SJCRH30 (cell line): Measurements from ENCODE around the gene WNK4. TPM values are rescaled to one million over a fixed set of nuclear protein-coding genes. Genes with fewer than 3 reads are reported as not detected.
"Not testable (repeated sequence)": the region's sequence is repeated elsewhere in the genome, so short reads cannot be mapped to it uniquely, and the experiment has no call there.

Experiments used
- DNase-seq, 2 experiments: peaks; one replicate each; pipeline ENCODE4 v3.0.0-alpha.2; 2015 to 2020
- H3K27ac ChIP-seq: fragments of 250-450 bp; sonication (Bioruptor Pico); 2 replicates; pipeline ENCODE4 v1.5.1; 2020; ENCODE audit warnings: mild to moderate bottlenecking, moderate library complexity
- H3K27me3 ChIP-seq: fragments of 250-450 bp; sonication (Bioruptor Pico); 2 replicates; pipeline ENCODE4 v1.5.1; 2020; ENCODE audit warnings: mild to moderate bottlenecking, moderate library complexity
- H3K36me3 ChIP-seq: fragments of 250-450 bp; sonication (Bioruptor Pico); 2 replicates; pipeline ENCODE4 v1.5.1; 2020; ENCODE audit warnings: mild to moderate bottlenecking, moderate library complexity
- H3K4me1 ChIP-seq: fragments of 250-450 bp; sonication (Bioruptor Pico); 2 replicates; pipeline ENCODE4 v1.5.1; 2020; ENCODE audit warnings: mild to moderate bottlenecking, moderate library complexity
- H3K4me3 ChIP-seq: fragments of 250-450 bp; sonication (Bioruptor Pico); 2 replicates; pipeline ENCODE4 v1.5.1; 2020; ENCODE audit warnings: mild to moderate bottlenecking, moderate library complexity
- H3K9me3 ChIP-seq: fragments of 250-450 bp; sonication (Bioruptor Pico); replicated peaks from 2 replicates; pipeline ENCODE4 v1.5.1; 2020; ENCODE audit warnings: mild to moderate bottlenecking, moderate library complexity
- total RNA-seq: library from RNA; depleted of rRNA; stranded (reverse); fragments of >200 nt; shearing (Covaris generic); gene quantifications from 2 replicates; pipeline ENCODE4 v1.2.3, GENCODE V29; 2014; rRNA removed

WNK4 gene
- 0.18 and 0.32 TPM in 2 replicates for total RNA-seq

DNA sequence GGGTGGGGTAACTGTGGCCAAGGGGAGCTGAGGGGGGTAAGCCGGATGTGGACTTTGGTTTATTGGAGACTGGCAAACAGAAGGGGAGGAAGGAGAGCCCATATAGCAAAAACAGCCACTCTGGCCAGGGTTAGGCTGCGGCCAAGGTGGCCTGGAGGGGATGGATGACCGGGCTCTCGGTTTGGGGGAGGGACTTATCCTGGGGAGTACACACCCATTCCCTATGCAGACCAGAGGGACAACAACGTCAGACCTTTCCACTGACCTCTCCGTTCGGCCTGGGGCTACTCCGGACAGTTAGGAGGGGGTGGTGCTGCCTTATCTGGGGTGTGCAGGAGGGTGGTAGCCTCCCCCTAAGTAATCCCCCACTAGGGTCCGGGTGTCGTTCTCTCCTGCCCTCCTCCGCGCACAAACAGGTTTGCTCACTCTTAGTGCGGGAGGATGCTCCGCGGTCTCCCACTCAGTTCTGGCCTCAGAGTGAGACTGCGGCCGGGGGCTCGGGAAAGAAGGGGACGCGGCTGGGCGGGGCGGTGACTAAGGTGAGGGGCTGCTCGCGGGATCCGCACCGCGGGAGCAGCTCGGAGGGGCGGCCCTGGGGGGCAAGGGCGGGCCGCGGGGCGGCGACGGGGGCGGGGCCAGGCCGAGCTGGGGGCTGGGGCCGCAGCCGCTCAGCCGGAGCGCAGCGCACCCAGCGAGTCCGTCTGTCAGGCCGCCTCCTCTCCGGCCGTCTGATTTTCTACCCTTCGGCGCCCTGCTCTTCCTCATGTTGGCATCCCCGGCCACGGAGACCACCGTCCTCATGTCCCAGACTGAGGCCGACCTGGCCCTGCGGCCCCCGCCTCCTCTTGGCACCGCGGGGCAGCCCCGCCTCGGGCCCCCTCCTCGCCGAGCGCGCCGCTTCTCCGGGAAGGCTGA is at the start of gene WNK4:
Gene WNK4, plus strand, starts transcription at position 675 of the 915 bp plus-strand sequence. Its CDS starts 89 bp downstream, at position 764.
- Histone ChIP-seq H3K4me3 (no peak within 1 kb of the TSS), H3K4me1 (no peaks in the 10 kb centered on the region), H3K27me3 (no peaks in the 10 kb centered on the region), H3K9me3 (no peaks in the 10 kb centered on the region), H3K27ac (no peak within 1 kb of the TSS), H3K36me3 (peaks cover 13% of the 10 kb centered on the region)
- DNase-seq: no peak

DNA sequence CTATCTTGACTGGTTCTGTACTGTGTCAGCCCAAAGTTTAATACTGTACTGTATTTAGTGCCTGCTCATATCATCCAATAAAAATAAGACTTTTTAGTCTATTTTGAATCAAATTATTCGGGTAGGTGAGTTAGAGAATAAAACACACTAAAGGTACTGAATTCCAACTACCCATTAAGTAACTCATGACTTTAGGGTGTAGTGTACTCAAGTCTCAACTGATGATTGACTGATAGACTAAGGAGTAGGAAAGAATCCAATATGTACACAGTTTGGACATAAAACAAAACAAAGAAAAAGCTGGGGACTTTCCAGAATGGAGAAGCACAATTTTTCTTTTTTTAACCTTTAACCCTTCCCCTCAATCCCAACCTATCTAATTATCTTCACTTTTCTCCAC is 39.7 kb upstream of the WNK4 start:
- no peaks in the 10 kb centered on the region for H3K36me3 ChIP-seq
- DNase-seq: no peak
- H3K4me3 ChIP-seq: no peak overlapping the region
- no peaks in the 10 kb centered on the region for H3K27me3 ChIP-seq
- peaks cover 4% of the 10 kb centered on the region; the same call in 1 of the 2 replicates for H3K4me1 ChIP-seq
- H3K9me3 ChIP-seq: no peaks in the 10 kb centered on the region
- no peak overlapping the region for H3K27ac ChIP-seq

GRCh38 chr17:42742916-42743315 is 37.5 kb upstream of the WNK4 start:
- not testable (repeated sequence) for H3K36me3 ChIP-seq, H3K4me3 ChIP-seq, H3K27me3 ChIP-seq

DNA sequence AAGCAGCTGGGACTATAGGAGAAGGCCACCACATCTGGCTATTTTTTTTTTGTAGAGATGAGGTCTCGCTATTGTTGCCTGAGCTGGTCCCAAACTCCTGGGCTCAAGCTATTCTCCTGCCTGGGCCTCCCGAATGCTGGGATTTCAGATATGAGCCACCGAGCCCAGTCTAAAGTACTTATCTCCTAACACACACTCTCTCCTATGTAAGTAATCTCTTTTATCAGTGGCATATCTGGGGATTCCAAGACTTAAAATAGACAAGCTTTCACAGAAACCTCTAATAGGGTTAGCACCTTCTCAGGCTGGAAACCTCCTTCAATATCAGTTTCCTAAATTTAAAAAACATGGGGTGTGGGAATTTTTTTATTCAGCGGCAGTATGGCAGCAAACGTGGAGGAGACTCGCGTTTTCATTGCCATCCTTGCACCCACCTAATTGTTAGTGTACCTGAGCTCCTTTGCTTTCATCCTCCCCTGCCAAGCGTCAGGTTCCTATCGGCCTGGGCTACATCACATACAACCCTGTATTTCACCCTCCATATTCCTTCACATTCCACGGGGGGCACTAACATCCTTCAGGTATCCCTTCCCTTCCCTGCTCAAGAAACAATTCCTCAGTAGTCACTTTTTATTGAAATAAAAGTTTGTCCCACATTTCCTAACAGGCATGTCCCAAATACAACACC is 36.7 kb upstream of the WNK4 start:
- Histone ChIP-seq H3K27me3 (no peaks in the 10 kb centered on the region), H3K4me3 (peak overlapping the region; percentile 72), H3K27ac (peak overlapping the region; percentile 55; the same call in 1 of the 2 replicates), H3K36me3 (no peaks in the 10 kb centered on the region), H3K4me1 (peaks cover 4% of the 10 kb centered on the region; the same call in 1 of the 2 replicates), H3K9me3 (no peaks in the 10 kb centered on the region)
- DNase-seq: no peak

More at GRCh38 chr17:42742916-42743315, 37.5 kb upstream of the WNK4 start:
- DNase-seq, H3K9me3 ChIP-seq, H3K4me1 ChIP-seq, H3K27ac ChIP-seq: not testable (repeated sequence)

GRCh38 chr17:42744283-42744805 is 36.1 kb upstream of the WNK4 start:
- H3K4me1 ChIP-seq: peaks cover 4% of the 10 kb centered on the region; the same call in 1 of the 2 replicates

DNA sequence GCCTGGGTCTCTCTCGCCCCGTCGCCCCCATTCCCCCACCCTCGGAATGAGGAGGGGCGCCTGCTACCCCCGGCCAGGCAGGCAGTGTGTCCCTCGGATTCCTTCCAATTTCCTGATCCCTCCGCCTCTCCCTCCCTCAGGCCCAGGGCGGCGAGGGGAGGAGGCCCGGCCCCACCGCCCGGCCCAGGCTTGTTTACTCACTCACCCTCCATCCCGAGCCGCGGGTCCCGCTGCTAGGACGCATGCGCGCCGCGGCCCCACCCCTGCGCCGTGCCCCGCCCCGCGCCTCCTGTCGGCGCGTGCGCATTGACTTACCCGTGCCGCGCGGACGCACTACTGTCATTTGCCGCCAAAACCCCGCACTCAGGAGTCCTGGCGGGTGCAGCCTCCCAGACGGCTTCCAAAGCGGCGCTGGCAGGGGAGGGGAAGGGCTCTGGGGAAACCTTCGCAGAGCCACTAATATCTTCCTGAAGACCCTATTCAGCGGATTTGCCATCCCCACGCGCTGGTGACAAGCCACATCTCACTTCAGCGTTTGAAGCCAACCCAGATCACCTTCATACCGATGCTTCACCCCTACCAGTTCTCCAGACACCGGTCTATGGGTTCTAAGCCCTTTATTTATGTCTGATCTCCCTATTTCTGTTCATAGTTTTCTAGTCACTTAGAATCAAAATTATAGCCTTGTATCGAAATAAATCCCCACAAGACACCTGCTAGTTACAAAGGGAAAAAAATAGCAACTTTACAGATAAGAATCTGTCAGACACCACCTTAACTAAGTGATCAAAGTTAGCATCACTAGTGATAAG is 35.4 kb upstream of the WNK4 start, which contains the start of gene EZH1:
Gene EZH1, minus strand, starts transcription at position 235 of the 812 bp plus-strand sequence. CDS start 16,099 bp downstream, outside the sequence.
- Histone ChIP-seq H3K9me3 (no peaks in the 10 kb centered on the region), H3K36me3 (no peaks in the 10 kb centered on the region), H3K27ac (peak within 1 kb of the TSS; percentile 55), H3K4me1 (peaks cover 4% of the 10 kb centered on the region; the same call in 1 of the 2 replicates), H3K4me3 (peak within 1 kb of the TSS; percentile 72), H3K27me3 (no peaks in the 10 kb centered on the region)
- DNase-seq: peak; percentile 93 to 96

More at GRCh38 chr17:42744283-42744805, 36.1 kb upstream of the WNK4 start:
- H3K27ac ChIP-seq: peak overlapping the region; percentile 55
- H3K4me3 ChIP-seq: peak overlapping the region; percentile 72
- no peaks in the 10 kb centered on the region for H3K36me3 ChIP-seq
- no peaks in the 10 kb centered on the region for H3K27me3 ChIP-seq
- peak; percentile 81 to 82 for DNase-seq
- no peaks in the 10 kb centered on the region for H3K9me3 ChIP-seq

DNA sequence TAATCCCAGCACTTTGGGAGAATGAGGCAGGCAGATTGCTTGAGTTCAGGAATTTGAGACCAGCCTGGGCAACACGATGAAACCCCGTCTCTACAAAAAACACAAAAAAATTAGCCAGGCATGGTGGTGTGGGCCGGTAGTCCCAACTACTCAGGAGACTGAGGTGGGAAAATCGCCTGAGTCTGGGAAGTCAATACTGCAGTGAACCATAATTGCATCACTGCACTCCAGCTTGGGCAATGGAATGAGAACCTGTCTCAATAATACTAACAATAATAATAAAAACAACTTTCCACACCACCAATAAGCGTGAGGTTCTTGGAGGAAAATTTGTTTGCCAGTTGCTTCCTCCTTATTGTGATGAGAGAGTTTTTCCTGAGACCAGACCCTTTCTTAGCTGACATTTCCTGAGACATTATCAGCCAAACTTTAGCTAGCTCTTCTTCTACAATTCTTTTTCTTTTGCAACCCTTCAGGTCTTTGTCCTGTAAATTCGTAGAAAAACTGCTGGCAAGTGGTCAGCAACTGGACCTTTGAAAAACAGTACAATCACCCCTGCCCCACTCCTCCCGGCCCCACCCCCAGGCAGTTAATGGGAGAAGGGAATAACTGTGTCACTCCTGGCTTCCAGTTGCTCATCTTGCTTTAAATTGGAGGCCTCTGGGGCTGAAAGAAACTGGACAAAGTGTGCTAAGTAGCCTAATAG is 32.1 kb upstream of the WNK4 start:
- Histone ChIP-seq H3K27me3 (no peaks in the 10 kb centered on the region), H3K4me1 (peaks cover 4% of the 10 kb centered on the region; the same call in 1 of the 2 replicates), H3K36me3 (no peaks in the 10 kb centered on the region), H3K27ac (no peak overlapping the region), H3K9me3 (no peaks in the 10 kb centered on the region), H3K4me3 (no peak overlapping the region)
- no peak for DNase-seq

- Histone ChIP-seq H3K27ac (no peak overlapping the region), H3K4me3 (no peak overlapping the region), H3K9me3 (no peaks in the 10 kb centered on the region), H3K4me1 (no peaks in the 10 kb centered on the region; the same call in 1 of the 2 replicates), H3K27me3 (no peaks in the 10 kb centered on the region), H3K36me3 (no peaks in the 10 kb centered on the region)
- DNase-seq: no peak
Observed at GRCh38 chr17:42748908-42749798, 31.3 kb upstream of the WNK4 start.

DNA sequence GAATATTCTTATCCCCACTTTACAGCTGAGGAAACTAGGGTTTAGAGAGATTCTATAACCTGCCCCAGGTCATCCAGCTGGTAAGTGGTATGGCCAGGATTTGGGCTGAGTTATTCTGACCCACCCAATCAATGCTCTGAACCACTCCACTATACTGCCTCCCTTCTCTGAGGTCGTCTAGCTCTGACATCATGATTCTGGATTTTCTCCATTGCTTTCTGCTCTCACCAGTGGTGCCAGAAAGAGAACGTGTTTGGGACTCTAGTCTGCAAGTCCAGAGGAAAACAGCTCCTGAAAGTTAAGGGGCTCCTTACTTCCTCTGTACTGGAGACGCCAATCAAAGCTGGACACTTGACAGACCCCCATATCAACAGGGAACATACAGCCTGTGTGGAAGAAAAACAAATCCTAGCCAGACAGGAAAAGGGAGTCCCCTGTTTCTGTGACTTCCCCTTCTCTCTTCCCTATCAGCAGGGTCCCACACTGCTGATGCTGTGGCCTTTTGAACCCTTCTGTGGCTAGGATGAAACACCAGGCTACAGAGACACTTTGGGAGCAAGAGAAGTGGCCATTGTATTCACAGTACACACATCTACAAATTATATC is 29.6 kb upstream of the WNK4 start:
- Histone ChIP-seq H3K9me3 (no peaks in the 10 kb centered on the region), H3K4me3 (no peak overlapping the region), H3K27ac (no peak overlapping the region), H3K27me3 (no peaks in the 10 kb centered on the region), H3K4me1 (no peaks in the 10 kb centered on the region; the same call in 1 of the 2 replicates), H3K36me3 (no peaks in the 10 kb centered on the region)
- DNase-seq: no peak

DNA sequence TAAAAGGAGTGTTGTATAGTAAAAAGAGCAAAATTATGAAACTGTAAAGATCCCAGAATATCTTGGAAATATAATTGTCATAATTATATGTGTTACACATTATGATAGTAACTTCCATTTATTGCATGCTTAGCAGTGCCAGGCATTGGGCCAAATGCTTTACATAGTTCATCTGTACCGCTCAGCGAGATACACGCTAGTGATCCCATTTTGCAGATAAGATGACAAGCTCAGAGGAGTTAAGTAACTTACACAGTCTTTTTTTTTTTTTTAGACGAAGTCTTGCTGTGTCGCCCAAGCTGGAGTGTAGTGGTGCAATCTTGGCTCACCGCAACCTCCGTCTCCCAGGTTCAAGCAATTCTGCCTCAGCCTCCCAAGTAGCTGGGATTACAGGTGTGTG is 28.8 kb upstream of the WNK4 start:
- DNase-seq: no peak

DNA sequence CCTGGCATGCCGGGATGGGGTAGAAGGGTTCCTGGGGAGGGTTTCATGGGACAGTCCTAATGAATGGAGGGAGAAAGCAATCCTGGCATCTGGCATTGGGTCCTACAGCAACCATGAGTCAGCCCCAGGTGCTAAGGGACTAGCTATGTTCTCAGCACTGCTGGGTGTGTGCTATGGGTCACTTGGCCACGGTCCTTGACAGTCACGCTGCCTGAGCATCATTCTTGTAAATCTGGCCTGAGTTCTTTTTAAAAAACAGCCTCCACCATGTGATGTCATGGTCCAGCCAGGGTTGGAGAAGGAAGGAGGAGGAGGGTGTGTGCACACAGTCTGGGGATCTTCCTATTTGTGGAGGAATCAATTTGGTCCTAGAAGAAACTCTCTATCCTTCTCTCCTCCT is 25.6 kb upstream of the WNK4 start:
- Histone ChIP-seq H3K9me3 (no peaks in the 10 kb centered on the region), H3K36me3 (no peaks in the 10 kb centered on the region), H3K4me3 (no peak overlapping the region), H3K27me3 (no peaks in the 10 kb centered on the region), H3K27ac (no peak overlapping the region), H3K4me1 (peaks cover 4% of the 10 kb centered on the region; the same call in 1 of the 2 replicates)
- DNase-seq: no peak

More for the DNA sequence above, 28.8 kb upstream of the WNK4 start:
- no peaks in the 10 kb centered on the region; the same call in 1 of the 2 replicates for H3K4me1 ChIP-seq
- H3K4me3 ChIP-seq: no peak overlapping the region
- H3K9me3 ChIP-seq: no peaks in the 10 kb centered on the region
- no peak overlapping the region for H3K27ac ChIP-seq
- H3K36me3 ChIP-seq: no peaks in the 10 kb centered on the region
- H3K27me3 ChIP-seq: no peaks in the 10 kb centered on the region

DNA sequence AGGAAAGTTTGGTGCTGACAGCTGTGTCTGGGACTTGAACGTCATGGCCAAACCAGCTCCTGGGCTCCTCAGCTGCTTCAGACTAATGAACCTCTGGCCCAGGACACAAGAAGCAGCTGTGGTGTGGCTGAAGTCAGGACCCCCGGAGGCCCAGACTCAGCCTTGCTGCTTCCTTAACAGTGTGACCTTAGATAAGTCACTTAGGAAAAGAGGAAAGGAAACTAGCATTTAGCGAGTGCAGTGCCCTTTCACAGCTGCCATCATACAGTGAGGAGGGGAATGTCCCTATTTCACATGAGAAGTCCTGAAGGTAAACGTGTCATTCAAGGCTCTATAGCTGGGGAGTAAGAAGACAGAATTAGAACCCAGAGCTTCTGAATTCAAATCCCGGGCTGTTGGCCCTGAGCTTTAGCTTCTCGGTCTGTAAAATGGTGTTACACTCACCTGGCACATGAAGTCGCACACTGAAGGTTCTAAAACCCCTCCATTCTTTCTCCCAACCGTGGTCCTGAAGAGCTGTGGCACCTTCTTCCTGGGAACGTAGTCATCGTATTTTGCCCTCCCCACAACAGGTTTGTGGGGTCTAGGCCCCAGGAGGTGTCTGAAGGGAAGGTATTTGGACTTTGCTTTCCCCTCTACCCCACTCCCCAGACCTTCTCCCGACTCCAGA is 20.3 kb upstream of the WNK4 start:
- Histone ChIP-seq H3K4me3 (no peak overlapping the region), H3K27ac (peak overlapping the region; percentile 26), H3K36me3 (no peaks in the 10 kb centered on the region), H3K4me1 (peaks cover 18% of the 10 kb centered on the region), H3K9me3 (no peaks in the 10 kb centered on the region), H3K27me3 (no peaks in the 10 kb centered on the region)
- peak; percentile 61 to 65 for DNase-seq
